ENCODE measurements around the gene TUBA3D.
"Not testable (repeated sequence)": the region's sequence is repeated elsewhere in the genome, so short reads cannot be mapped to it uniquely, and the experiment has no call there.

GRCh38 chr2:131516621-131517020 is 40.7 kb downstream of the TUBA3D start:
- TF ChIP-seq EZH2 (IDR thresholded peaks at IDR 0.05); POLR2AphosphoS5 (IDR thresholded peaks at IDR 0.05; ENCODE audit: borderline replicate concordance, low read depth, low read length): not testable (repeated sequence)

Data from SK-N-MC (cell line).